Stimulated activated CD8-positive, alpha-beta memory T cell treated with anti-CD3 and anti-CD28 coated beads, Interleukin-15, amount 100 ng/mL, for 1 hour (primary cell): ENCODE results near the gene LCMT2.

Experiments
- DNase-seq: peaks from one replicate; pipeline ENCODE4 v3.0.0-alpha.2; 2020; ENCODE audit warnings: low read depth

LCMT2 gene

GRCh38 chr15:43274136-43274535, 56.2 kb downstream of the LCMT2 start:
- no peak for DNase-seq
